PC-9 (cell line): Measurements from ENCODE around the gene VWA3A.
A peak's percentile ranks its signal among the peaks of the same experiment; 100 is the strongest.

Experiments
- CTCF ChIP-seq: fragments of 200-600 bp; sonication (generic); conservative IDR thresholded peaks from 2 replicates; pipeline ENCODE4 v1.6.1; 2017; ENCODE audit warnings: mixed run types, antibody characterized with exemption, mild to moderate bottlenecking, moderate library complexity
- EZH2 ChIP-seq: fragments of 200-600 bp; sonication (generic); IDR thresholded peaks from 2 replicates; pipeline ENCODE4 v1.8.0; 2017; ENCODE audit warnings: antibody characterized with exemption, low read depth

GRCh38 chr16:22123146-22123545 is 30.8 kb downstream of the VWA3A start:
- peak; percentile 35; the same call in 1 of the 2 replicates for TF ChIP-seq CTCF
- TF ChIP-seq EZH2, result no peak
